Breast epithelium (tissue), 3 donors: ENCODE results near the gene SELENOK.

Source experiments
- CTCF ChIP-seq, 3 donors: fragments of 450-650 bp; IDR thresholded peaks; one replicate each; pipeline ENCODE4 v1.5.1; 2016 to 2017; ENCODE audit warnings: antibody characterized with exemption in 3 of 3, mild to moderate bottlenecking in 3 of 3, moderate library complexity in 3 of 3
- POLR2A ChIP-seq: fragments of 450-650 bp; IDR thresholded peaks from one replicate; pipeline ENCODE4 v1.6.1; 2016; ENCODE audit warnings: antibody characterized with exemption, mild to moderate bottlenecking, moderate library complexity
- POLR2AphosphoS5 ChIP-seq, 3 donors: sonication (generic); formaldehyde crosslinking; IDR thresholded peaks; one replicate each; pipeline ENCODE4 v1.6.1; 2017; ENCODE audit warnings: antibody characterized with exemption in 3 of 3

- TF ChIP-seq POLR2A, result no peak
- TF ChIP-seq CTCF (IDR thresholded peaks at IDR 0.05), result no peak
- no peak for TF ChIP-seq POLR2AphosphoS5 (IDR thresholded peaks at IDR 0.05)
Measured at GRCh38 chr3:53843195-53844177, 48.2 kb downstream of the SELENOK start.
